ENCODE measurements around the gene MTHFD1L. TPM values are rescaled to one million over a fixed set of nuclear protein-coding genes. Genes with fewer than 3 reads are reported as not detected.

The MTHFD1L gene
- total and polyA plus RNA-seq, 9 of the 15 experiments (the other 6 are each of a cell fraction or from before 2014, with no cell fraction given) = 20.9 to 128 (median 61.0) TPM

GRCh38 chr6:151119823-151120524, 254.5 kb downstream of the MTHFD1L start:
- no peak overlapping the region for H3K9ac ChIP-seq (ENCODE audit: insufficient read depth in 1 of 2, low read depth in 2 of 2, low read length in 2 of 2)
- no TSS peak for BruUV-seq (replicated peaks)
- no peak overlapping the region for H3K27ac ChIP-seq (ENCODE audit: extremely low read depth, low read depth, low read length)
- no peak overlapping the region for H2AFZ ChIP-seq (ENCODE audit: low read depth, low read length)
- ATAC-seq = peak; percentile 77
- CTCF ChIA-PET (ENCODE audit: low intra/inter-chr PET ratio) = no interaction called here
- WGBS (ENCODE audit: insufficient coverage, low coverage, missing lambda C conversion rate) = 10% methylated on average over 11 of the region's 11 CpGs
- DNase-seq (ENCODE audit: extremely low read depth in 1 of 4, low spot score in 3 of 4) = peak in 1 of 4 experiments; percentile 13
- POLR2A ChIA-PET = interaction anchor here (0.9 to 1.2 kb wide), 3 partner anchors 10 to 31 kb away, joined by 3 to 4 read pairs (median 3); no protein-coding TSS in a partner anchor
- H4K20me1 ChIP-seq (replicated peaks; ENCODE audit: control insufficient read depth, insufficient read depth, low read length) = peaks cover 5% of the 10 kb centered on the region; the same call in 1 of the 2 replicates
- H3K79me2 ChIP-seq (ENCODE audit: control insufficient read depth, insufficient read depth, low read length) = no peaks in the 10 kb centered on the region
- in situ Hi-C loops (cut with MboI) (no loop called here), intact Hi-C loops (cut with micrococcal nuclease) (loop anchor here (10.0 kb wide), 1 partner anchor 205 kb away; no protein-coding TSS in a partner anchor)
- no peaks in the 10 kb centered on the region for H3K36me3 ChIP-seq (ENCODE audit: control insufficient read depth, insufficient read depth, low read length)
- H3K4me2 ChIP-seq (ENCODE audit: insufficient read depth, low read length) = no peak overlapping the region
- H3K4me1 ChIP-seq (replicated peaks in 1 of 2; ENCODE audit: control insufficient read depth in 2 of 2, insufficient read depth in 2 of 2, low read length in 2 of 2) = no peaks in the 10 kb centered on the region
- H3K4me3 ChIP-seq = no peak overlapping the region
- H3K9me3 ChIP-seq (replicated peaks; ENCODE audit: control insufficient read depth, insufficient read depth, low read depth, low read length) = no peaks in the 10 kb centered on the region
- H3K27me3 ChIP-seq (ENCODE audit: control insufficient read depth in 2 of 2, insufficient read depth in 2 of 2, low read length in 2 of 2) = peaks cover 16 to 50% of the 10 kb centered on the region in 2 experiments; a peak in 4 of 5 replicates
- H3K9me1 ChIP-seq (ENCODE audit: control insufficient read depth, insufficient read depth, low read length) = no peaks in the 10 kb centered on the region
- FAIRE-seq = peak; percentile 15
- TF ChIP-seq NKRF (IDR thresholded peaks at IDR 0.05; ENCODE audit: borderline replicate concordance) = no peak
- no peak for TF ChIP-seq ZNF197 (CRISPR knock-in tag; IDR thresholded peaks at IDR 0.05; ENCODE audit: low read depth)
- no peak for TF ChIP-seq KDM1A (IDR thresholded peaks at IDR 0.05)
- no peak for TF ChIP-seq ZFX (CRISPR knock-in tag; IDR thresholded peaks at IDR 0.05)
- TF ChIP-seq PBX2 (CRISPR knock-in tag; IDR thresholded peaks at IDR 0.05; ENCODE audit: low read depth) = no peak
- peak; percentile 86 for TF ChIP-seq PBX2 (tag; conservative IDR thresholded peaks at IDR 0.05; ENCODE audit: low read depth)
- TF ChIP-seq PKNOX1 (IDR thresholded peaks at IDR 0.05) = peak; percentile 22; the same call in 1 of the 2 replicates
- TF ChIP-seq RHOXF2B (CRISPR knock-in tag; conservative IDR thresholded peaks at IDR 0.05) = no peak
- TF ChIP-seq KDM4B (IDR thresholded peaks at IDR 0.05; ENCODE audit: borderline replicate concordance in 2 of 2, low read depth in 1 of 2) = no peak
- TF ChIP-seq SAP30 (IDR thresholded peaks at IDR 0.05; ENCODE audit: borderline replicate concordance, insufficient read depth, low read depth, low read length, poor library complexity, severe bottlenecking) = no peak
- TF ChIP-seq DACH1 (IDR thresholded peaks at IDR 0.05; ENCODE audit: partially characterized antibody) = no peak
- TF ChIP-seq ZNF766 (CRISPR knock-in tag; conservative IDR thresholded peaks at IDR 0.05) = no peak
- no peak for TF ChIP-seq NCOA1 (IDR thresholded peaks at IDR 0.05; ENCODE audit: low read depth)
- 0 out of 2 replicates have a peak, but pooled peaks have one; percentile 24 for TF ChIP-seq RNF2 (IDR thresholded peaks at IDR 0.05)

Measured in K562 (cell line).